Measurements from ENCODE around the gene PEMT.

GRCh38 chr17:17566896-17567513, 24.5 kb downstream of the PEMT start:
- TF ChIP-seq, protein P1, sequence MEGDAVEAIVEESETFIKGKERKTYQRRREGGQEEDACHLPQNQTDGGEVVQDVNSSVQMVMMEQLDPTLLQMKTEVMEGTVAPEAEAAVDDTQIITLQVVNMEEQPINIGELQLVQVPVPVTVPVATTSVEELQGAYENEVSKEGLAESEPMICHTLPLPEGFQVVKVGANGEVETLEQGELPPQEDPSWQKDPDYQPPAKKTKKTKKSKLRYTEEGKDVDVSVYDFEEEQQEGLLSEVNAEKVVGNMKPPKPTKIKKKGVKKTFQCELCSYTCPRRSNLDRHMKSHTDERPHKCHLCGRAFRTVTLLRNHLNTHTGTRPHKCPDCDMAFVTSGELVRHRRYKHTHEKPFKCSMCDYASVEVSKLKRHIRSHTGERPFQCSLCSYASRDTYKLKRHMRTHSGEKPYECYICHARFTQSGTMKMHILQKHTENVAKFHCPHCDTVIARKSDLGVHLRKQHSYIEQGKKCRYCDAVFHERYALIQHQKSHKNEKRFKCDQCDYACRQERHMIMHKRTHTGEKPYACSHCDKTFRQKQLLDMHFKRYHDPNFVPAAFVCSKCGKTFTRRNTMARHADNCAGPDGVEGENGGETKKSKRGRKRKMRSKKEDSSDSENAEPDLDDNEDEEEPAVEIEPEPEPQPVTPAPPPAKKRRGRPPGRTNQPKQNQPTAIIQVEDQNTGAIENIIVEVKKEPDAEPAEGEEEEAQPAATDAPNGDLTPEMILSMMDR (IDR thresholded peaks at IDR 0.05 in 8 of 11, conservative IDR thresholded peaks at IDR 0.05 in 3 of 11) = no peak
- no peak for TF ChIP-seq POLR2AphosphoS5 (IDR thresholded peaks at IDR 0.05)
